ENCODE data around the gene TNFAIP8.

GRCh38 chr5:119341452-119342349 is 14.1 kb upstream of the TNFAIP8 start:
- no peak for TF ChIP-seq CTCF (IDR thresholded peaks at IDR 0.05)
- no peak for TF ChIP-seq EZH2phosphoT487 (IDR thresholded peaks at IDR 0.05)
- TF ChIP-seq EZH2 (IDR thresholded peaks at IDR 0.05), result no peak

All from neural progenitor cell (in vitro differentiated cells).